K562 (cell line): ENCODE measurements around the gene LPCAT3. TPM values are rescaled to one million over a fixed set of nuclear protein-coding genes. Genes with fewer than 3 reads are reported as not detected.

ENCODE experiments used
- CBFA2T2 ChIP-seq: fragments of 450-650 bp; conservative IDR thresholded peaks from 2 replicates; pipeline ENCODE4 v1.6.1; 2017; ENCODE audit warnings: mild to moderate bottlenecking
- CEBPG ChIP-seq, 3 experiments: fragments of 200-800 bp in 1 of 3; sonication (Bioruptor generic) in 1 of 3; sonication (generic) in 1 of 3; formaldehyde crosslinking in 1 of 3; IDR thresholded peaks in 2 of 3; conservative IDR thresholded peaks in 1 of 3; 2 replicates each; pipeline versions ENCODE4 v1.6.1 to v1.8.0; 2016 to 2022; ENCODE audit warnings: missing compliant biosample characterization in 2 of 3, missing genetic modification characterization in 2 of 3, mild to moderate bottlenecking in 1 of 3, missing genetic modification reagents in 1 of 3
- EP300 ChIP-seq: IDR thresholded peaks from 2 replicates; pipeline ENCODE4 v1.6.1; 2012; ENCODE audit warnings: low read length, improper control_type of control experiment
- FOXA1 ChIP-seq: fragments of 450-650 bp; IDR thresholded peaks from 2 replicates; pipeline ENCODE4 v1.6.1; 2016; ENCODE audit warnings: mild to moderate bottlenecking, borderline replicate concordance
- FOXJ3 ChIP-seq: sonication (generic); formaldehyde crosslinking; IDR thresholded peaks from 2 replicates; pipeline ENCODE4 v1.4.0; 2020; ENCODE audit warnings: mild to moderate bottlenecking, missing genetic modification reagents
- GATAD2B ChIP-seq: fragments of 450-650 bp; IDR thresholded peaks from 2 replicates; pipeline ENCODE4 v1.6.1; 2017; ENCODE audit warnings: mild to moderate bottlenecking, borderline replicate concordance
- HNRNPUL1 ChIP-seq: fragments of 200-400 bp; formaldehyde crosslinking; IDR thresholded peaks from 2 replicates; pipeline ENCODE4 v1.6.1; 2017; ENCODE audit warnings: low read length
- ILF3 ChIP-seq: fragments of 450-650 bp; IDR thresholded peaks from 2 replicates; pipeline ENCODE4 v1.6.1; 2018; ENCODE audit warnings: antibody characterized with exemption, mild to moderate bottlenecking, moderate library complexity, borderline replicate concordance
- KDM2B ChIP-seq: fragments of 250-450 bp; sonication (Bioruptor Pico); IDR thresholded peaks from 2 replicates; pipeline ENCODE4 v1.8.0; 2021; ENCODE audit warnings: mild to moderate bottlenecking, moderate library complexity
- MTA1 ChIP-seq: fragments of 450-650 bp; IDR thresholded peaks from 2 replicates; pipeline ENCODE4 v1.6.1; 2017; ENCODE audit warnings: borderline replicate concordance
- MYC ChIP-seq, 2 experiments: fragments of 250-450 bp in 1 of 2; sonication (Bioruptor Pico) in 1 of 2; IDR thresholded peaks; 2 replicates each; pipeline versions ENCODE4 v1.5.1 to v1.6.1; 2012 to 2021; ENCODE audit warnings: low read depth in 2 of 2, borderline replicate concordance in 1 of 2, improper control_type of control experiment in 1 of 2, low read length in 1 of 2, mild to moderate bottlenecking in 1 of 2, moderate library complexity in 1 of 2
- TCF3 ChIP-seq: sonication (generic); formaldehyde crosslinking; IDR thresholded peaks from 2 replicates; pipeline ENCODE4 v1.4.0; 2020; ENCODE audit warnings: mild to moderate bottlenecking, missing genetic modification reagents
- U2AF2 ChIP-seq: fragments of 200-400 bp; formaldehyde crosslinking; optimal IDR thresholded peaks from 2 replicates; pipeline ENCODE3; 2017; ENCODE audit warnings: low read depth, mild to moderate bottlenecking, low read length
- ZNF165 ChIP-seq: fragments of 250-450 bp; sonication (Bioruptor Pico); IDR thresholded peaks from 2 replicates; pipeline ENCODE4 v1.4.0; 2020; ENCODE audit warnings: borderline replicate concordance
- ZNF212 ChIP-seq: fragments of 450-650 bp; formaldehyde crosslinking; IDR thresholded peaks from 2 replicates; pipeline ENCODE4 v1.4.0; 2020; ENCODE audit warnings: mild to moderate bottlenecking
- ZNF41 ChIP-seq: fragments of 250-450 bp; sonication (Bioruptor Pico); conservative IDR thresholded peaks from 2 replicates; pipeline ENCODE4 v1.4.0; 2020; ENCODE audit warnings: mild to moderate bottlenecking
- ZNF431 ChIP-seq: sonication (generic); formaldehyde crosslinking; IDR thresholded peaks from 2 replicates; pipeline ENCODE4 v1.8.0; 2022; ENCODE audit warnings: mild to moderate bottlenecking, missing genetic modification reagents
- ZNF717 ChIP-seq: fragments of 250-450 bp; sonication (Bioruptor Pico); IDR thresholded peaks from 2 replicates; pipeline ENCODE4 v1.5.0; 2021
- ZNF79 ChIP-seq: fragments of 250-450 bp; sonication (Bioruptor Pico); IDR thresholded peaks from 2 replicates; pipeline ENCODE4 v1.4.0; 2020; ENCODE audit warnings: low read depth, mild to moderate bottlenecking, moderate library complexity
- polyA plus RNA-seq, 8 experiments: library from polyadenylated mRNA; depleted of rRNA in 4 of 8; stranded (reverse) in 5 of 8; unstranded in 3 of 8; fragments of >200 nt; fragmentation: Nextera tagmentation in 2 of 8; fragmentation: Illumina TruSeq in 1 of 8; extraction: Ambion mirVana in 2 of 8; extraction: Trizol in 1 of 8; gene quantifications; 2 replicates each; pipeline versions ENCODE4 v1.2.1 to v1.2.3, GENCODE V29; 2011 to 2014; ENCODE audit warnings: inconsistent platforms in 1 of 8, missing spikeins in 1 of 8
- total RNA-seq, 7 experiments: library from RNA; depleted of rRNA in 6 of 7; stranded (reverse); fragments of >200 nt in 6 of 7; fragmentation: Illumina TruSeq in 2 of 7; extraction: Trizol in 2 of 7; gene quantifications; 2 replicates each; pipeline versions ENCODE4 v1.2.1 to v1.2.3, GENCODE V29; 2011 to 2021; ENCODE audit warnings: low replicate concordance in 1 of 7
- TF ChIP-seq, protein P1 (sequence below): sonication (generic); formaldehyde crosslinking; IDR thresholded peaks from 2 replicates; pipeline ENCODE4 v1.8.1; 2023; ENCODE audit warnings: mild to moderate bottlenecking, missing genetic modification reagents
- TF ChIP-seq, protein P2 (sequence below): sonication (generic); formaldehyde crosslinking; IDR thresholded peaks from 2 replicates; pipeline ENCODE4 v1.8.0; 2023; ENCODE audit warnings: missing genetic modification reagents, mild to moderate bottlenecking, borderline replicate concordance

Gene LPCAT3
- total and polyA plus RNA-seq, 9 of the 15 experiments (the other 6 are each of a cell fraction or from before 2014, with no cell fraction given): 4.9 to 52.5 (median 25.3) TPM

DNA sequence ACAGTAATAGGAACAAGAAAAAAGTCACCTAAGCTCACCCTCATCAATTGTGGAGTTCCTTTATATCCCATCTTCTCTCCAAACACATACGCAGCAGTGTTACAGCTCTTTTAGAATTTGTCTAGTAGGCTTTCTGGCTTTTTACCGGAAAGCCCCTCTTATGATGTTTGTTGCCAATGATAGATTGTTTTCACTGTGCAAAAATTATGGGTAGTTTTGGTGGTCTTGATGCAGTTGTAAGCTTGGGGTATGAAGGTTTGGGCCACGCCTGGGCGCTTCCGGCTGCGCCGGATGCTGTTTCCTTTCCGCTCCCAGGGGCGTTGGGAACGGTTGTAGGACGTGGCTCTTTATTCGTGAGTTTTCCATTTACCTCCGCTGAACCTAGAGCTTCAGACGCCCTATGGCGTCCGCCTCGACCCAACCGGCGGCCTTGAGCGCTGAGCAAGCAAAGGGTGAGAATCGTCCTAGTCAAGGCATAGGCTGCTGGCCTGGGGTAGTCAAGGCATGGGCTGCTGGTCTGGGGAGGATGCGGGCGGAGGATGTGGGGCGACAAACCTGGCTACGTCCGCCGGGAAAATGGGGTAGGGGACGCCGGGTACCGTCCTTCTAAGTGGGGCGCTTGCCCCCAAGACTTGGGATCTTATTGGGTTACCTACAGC, 74.4 kb downstream of the LPCAT3 start, which contains the start of the genes C12orf57 and RNU7-1 (continued):
- TF ChIP-seq ZNF165 (no peak), U2AF2 (no peak), FOXJ3 (CRISPR knock-in tag) (no peak), FOXA1 (no peak), KDM2B (CRISPR knock-in tag) (no peak), TCF3 (CRISPR knock-in tag) (no peak), GATAD2B (no peak), ZNF431 (CRISPR knock-in tag) (no peak), ILF3 (peak; percentile 99), CBFA2T2 (peak; percentile 10; the same call in 1 of the 2 replicates), CEBPG (CRISPR knock-in tag; IDR thresholded peaks at IDR 0.05) (0 out of 2 replicates have a peak, but pooled peaks have one; percentile 2), CEBPG (tag; conservative IDR thresholded peaks at IDR 0.05 in 1 of 2, IDR thresholded peaks at IDR 0.05 in 1 of 2) (no peak), ZNF212 (peak; percentile 93), EP300 (peak; percentile 53; the same call in 1 of the 2 replicates), ZNF79 (CRISPR knock-in tag) (no peak), MTA1 (no peak), ZNF717 (peak; percentile 98), ZNF41 (CRISPR knock-in tag) (peak; percentile 89), HNRNPUL1 (peak; percentile 97), MYC (IDR thresholded peaks at IDR 0.05; ENCODE audit: low read depth, low read length) (no peak; the same call in 1 of the 2 replicates), MYC (CRISPR knock-in tag; IDR thresholded peaks at IDR 0.05; ENCODE audit: borderline replicate concordance, low read depth) (peak; percentile 85; the same call in 1 of the 2 replicates)
- TF ChIP-seq, protein P1, sequence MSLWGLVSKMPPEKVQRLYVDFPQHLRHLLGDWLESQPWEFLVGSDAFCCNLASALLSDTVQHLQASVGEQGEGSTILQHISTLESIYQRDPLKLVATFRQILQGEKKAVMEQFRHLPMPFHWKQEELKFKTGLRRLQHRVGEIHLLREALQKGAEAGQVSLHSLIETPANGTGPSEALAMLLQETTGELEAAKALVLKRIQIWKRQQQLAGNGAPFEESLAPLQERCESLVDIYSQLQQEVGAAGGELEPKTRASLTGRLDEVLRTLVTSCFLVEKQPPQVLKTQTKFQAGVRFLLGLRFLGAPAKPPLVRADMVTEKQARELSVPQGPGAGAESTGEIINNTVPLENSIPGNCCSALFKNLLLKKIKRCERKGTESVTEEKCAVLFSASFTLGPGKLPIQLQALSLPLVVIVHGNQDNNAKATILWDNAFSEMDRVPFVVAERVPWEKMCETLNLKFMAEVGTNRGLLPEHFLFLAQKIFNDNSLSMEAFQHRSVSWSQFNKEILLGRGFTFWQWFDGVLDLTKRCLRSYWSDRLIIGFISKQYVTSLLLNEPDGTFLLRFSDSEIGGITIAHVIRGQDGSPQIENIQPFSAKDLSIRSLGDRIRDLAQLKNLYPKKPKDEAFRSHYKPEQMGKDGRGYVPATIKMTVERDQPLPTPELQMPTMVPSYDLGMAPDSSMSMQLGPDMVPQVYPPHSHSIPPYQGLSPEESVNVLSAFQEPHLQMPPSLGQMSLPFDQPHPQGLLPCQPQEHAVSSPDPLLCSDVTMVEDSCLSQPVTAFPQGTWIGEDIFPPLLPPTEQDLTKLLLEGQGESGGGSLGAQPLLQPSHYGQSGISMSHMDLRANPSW: no peak
- TF ChIP-seq, protein P2, sequence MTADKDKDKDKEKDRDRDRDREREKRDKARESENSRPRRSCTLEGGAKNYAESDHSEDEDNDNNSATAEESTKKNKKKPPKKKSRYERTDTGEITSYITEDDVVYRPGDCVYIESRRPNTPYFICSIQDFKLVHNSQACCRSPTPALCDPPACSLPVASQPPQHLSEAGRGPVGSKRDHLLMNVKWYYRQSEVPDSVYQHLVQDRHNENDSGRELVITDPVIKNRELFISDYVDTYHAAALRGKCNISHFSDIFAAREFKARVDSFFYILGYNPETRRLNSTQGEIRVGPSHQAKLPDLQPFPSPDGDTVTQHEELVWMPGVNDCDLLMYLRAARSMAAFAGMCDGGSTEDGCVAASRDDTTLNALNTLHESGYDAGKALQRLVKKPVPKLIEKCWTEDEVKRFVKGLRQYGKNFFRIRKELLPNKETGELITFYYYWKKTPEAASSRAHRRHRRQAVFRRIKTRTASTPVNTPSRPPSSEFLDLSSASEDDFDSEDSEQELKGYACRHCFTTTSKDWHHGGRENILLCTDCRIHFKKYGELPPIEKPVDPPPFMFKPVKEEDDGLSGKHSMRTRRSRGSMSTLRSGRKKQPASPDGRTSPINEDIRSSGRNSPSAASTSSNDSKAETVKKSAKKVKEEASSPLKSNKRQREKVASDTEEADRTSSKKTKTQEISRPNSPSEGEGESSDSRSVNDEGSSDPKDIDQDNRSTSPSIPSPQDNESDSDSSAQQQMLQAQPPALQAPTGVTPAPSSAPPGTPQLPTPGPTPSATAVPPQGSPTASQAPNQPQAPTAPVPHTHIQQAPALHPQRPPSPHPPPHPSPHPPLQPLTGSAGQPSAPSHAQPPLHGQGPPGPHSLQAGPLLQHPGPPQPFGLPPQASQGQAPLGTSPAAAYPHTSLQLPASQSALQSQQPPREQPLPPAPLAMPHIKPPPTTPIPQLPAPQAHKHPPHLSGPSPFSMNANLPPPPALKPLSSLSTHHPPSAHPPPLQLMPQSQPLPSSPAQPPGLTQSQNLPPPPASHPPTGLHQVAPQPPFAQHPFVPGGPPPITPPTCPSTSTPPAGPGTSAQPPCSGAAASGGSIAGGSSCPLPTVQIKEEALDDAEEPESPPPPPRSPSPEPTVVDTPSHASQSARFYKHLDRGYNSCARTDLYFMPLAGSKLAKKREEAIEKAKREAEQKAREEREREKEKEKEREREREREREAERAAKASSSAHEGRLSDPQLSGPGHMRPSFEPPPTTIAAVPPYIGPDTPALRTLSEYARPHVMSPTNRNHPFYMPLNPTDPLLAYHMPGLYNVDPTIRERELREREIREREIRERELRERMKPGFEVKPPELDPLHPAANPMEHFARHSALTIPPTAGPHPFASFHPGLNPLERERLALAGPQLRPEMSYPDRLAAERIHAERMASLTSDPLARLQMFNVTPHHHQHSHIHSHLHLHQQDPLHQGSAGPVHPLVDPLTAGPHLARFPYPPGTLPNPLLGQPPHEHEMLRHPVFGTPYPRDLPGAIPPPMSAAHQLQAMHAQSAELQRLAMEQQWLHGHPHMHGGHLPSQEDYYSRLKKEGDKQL (CRISPR knock-in tag): no peak; the same call in 1 of the 2 replicates
